HepG2 (cell line): ENCODE data around the gene GNB4. TPM values are rescaled to one million over a fixed set of nuclear protein-coding genes. Genes with fewer than 3 reads are reported as not detected.

Experiments
- BCLAF1 ChIP-seq: fragments of 450-650 bp; IDR thresholded peaks from 2 replicates; pipeline ENCODE4 v1.6.1; 2017; ENCODE audit warnings: mild to moderate bottlenecking
- CCDC6 ChIP-seq: sonication (generic); formaldehyde crosslinking; IDR thresholded peaks from 2 replicates; pipeline ENCODE4 v1.8.1; 2022; ENCODE audit warnings: mild to moderate bottlenecking, missing genetic modification reagents, moderate library complexity
- CREM ChIP-seq, 2 experiments: sonication (generic) in 1 of 2; formaldehyde crosslinking in 1 of 2; IDR thresholded peaks; 2 replicates each; pipeline versions ENCODE4 v1.4.0 to v1.6.1; 2016 to 2020; ENCODE audit warnings: antibody characterized with exemption in 1 of 2, mild to moderate bottlenecking in 1 of 2, missing genetic modification reagents in 1 of 2
- GPN1 ChIP-seq: sonication (generic); formaldehyde crosslinking; IDR thresholded peaks from 2 replicates; pipeline ENCODE4 v1.5.1; 2020; ENCODE audit warnings: missing genetic modification reagents, borderline replicate concordance
- IRF1 ChIP-seq: sonication (generic); formaldehyde crosslinking; IDR thresholded peaks from 2 replicates; pipeline ENCODE4 v1.4.0; 2020; ENCODE audit warnings: low read depth, mild to moderate bottlenecking, missing genetic modification reagents
- ISL2 ChIP-seq: sonication (generic); formaldehyde crosslinking; IDR thresholded peaks from 2 replicates; pipeline ENCODE4 v1.5.0; 2020; ENCODE audit warnings: missing genetic modification reagents
- KLF15 ChIP-seq: sonication (generic); formaldehyde crosslinking; IDR thresholded peaks from 2 replicates; pipeline ENCODE4 v1.8.1; 2023; ENCODE audit warnings: borderline replicate concordance, mild to moderate bottlenecking, inconsistent platforms, missing genetic modification reagents, mixed read lengths
- MZF1 ChIP-seq: sonication (generic); formaldehyde crosslinking; IDR thresholded peaks from 2 replicates; pipeline ENCODE4 v1.8.1; 2023; ENCODE audit warnings: mild to moderate bottlenecking, missing genetic modification reagents, borderline replicate concordance
- NKX3-1 ChIP-seq: sonication (generic); formaldehyde crosslinking; IDR thresholded peaks from 2 replicates; pipeline ENCODE4 v1.5.0; 2020; ENCODE audit warnings: missing genetic modification reagents
- NRL ChIP-seq: sonication (generic); formaldehyde crosslinking; IDR thresholded peaks from 2 replicates; pipeline ENCODE4 v1.5.0; 2020; ENCODE audit warnings: missing genetic modification reagents, mild to moderate bottlenecking, moderate library complexity, borderline replicate concordance
- RELA ChIP-seq: sonication (generic); formaldehyde crosslinking; IDR thresholded peaks from 2 replicates; pipeline ENCODE4 v1.4.0; 2020; ENCODE audit warnings: missing genetic modification reagents
- TBX3 ChIP-seq: fragments of 450-650 bp; IDR thresholded peaks from 2 replicates; pipeline ENCODE4 v1.6.1; 2017; ENCODE audit warnings: antibody characterized with exemption, mild to moderate bottlenecking, inconsistent platforms, borderline replicate concordance
- ZKSCAN8 ChIP-seq: IDR thresholded peaks from 2 replicates; pipeline ENCODE4 v1.6.1; 2016; ENCODE audit warnings: borderline replicate concordance, missing genetic modification reagents, missing compliant biosample characterization
- ZNF18 ChIP-seq: sonication (generic); formaldehyde crosslinking; IDR thresholded peaks from 2 replicates; pipeline ENCODE4 v1.8.0; 2022; ENCODE audit warnings: mild to moderate bottlenecking, missing genetic modification reagents; ENCODE audit not compliant: insufficient replicate concordance
- ZNF547 ChIP-seq: sonication (generic); formaldehyde crosslinking; IDR thresholded peaks from 2 replicates; pipeline ENCODE4 v1.5.1; 2020; ENCODE audit warnings: mild to moderate bottlenecking, missing genetic modification reagents
- ZNF619 ChIP-seq: sonication (generic); formaldehyde crosslinking; IDR thresholded peaks from 2 replicates; pipeline ENCODE4 v1.4.0; 2020; ENCODE audit warnings: mild to moderate bottlenecking, missing genetic modification reagents
- ZNF709 ChIP-seq: sonication (generic); formaldehyde crosslinking; IDR thresholded peaks from 2 replicates; pipeline ENCODE4 v1.5.0; 2020; ENCODE audit warnings: mild to moderate bottlenecking, missing genetic modification reagents
- polyA plus RNA-seq, 8 experiments: library from polyadenylated mRNA; depleted of rRNA in 3 of 8; stranded (reverse) in 7 of 8; unstranded in 1 of 8; fragments of >200 nt; fragmentation: Illumina TruSeq in 4 of 8; extraction: Trizol in 4 of 8; gene quantifications; 2 replicates each; pipeline versions ENCODE4 v1.2.1 to v1.2.3, GENCODE V29; 2011 to 2016; ENCODE audit warnings: low read depth in 4 of 8, missing spikeins in 1 of 8, mixed read lengths in 1 of 8; ENCODE audit not compliant: insufficient read depth in 1 of 8
- total RNA-seq, 5 experiments: library from RNA; depleted of rRNA; stranded (reverse); fragments of >200 nt; fragmentation: Illumina TruSeq; extraction: Trizol; gene quantifications; 2 replicates each; pipeline ENCODE4 v1.2.3, GENCODE V29; 2016; ENCODE audit warnings: low read depth in 1 of 5
- TF ChIP-seq, protein P1 (sequence below): sonication (generic); formaldehyde crosslinking; IDR thresholded peaks from 2 replicates; pipeline ENCODE4 v1.8.1; 2022; ENCODE audit warnings: low read depth, mild to moderate bottlenecking, missing genetic modification reagents
- TF ChIP-seq, protein P2 (sequence below): sonication (generic); formaldehyde crosslinking; IDR thresholded peaks from 2 replicates; pipeline ENCODE4 v1.5.1; 2020; ENCODE audit warnings: missing genetic modification reagents, mild to moderate bottlenecking, borderline replicate concordance

GNB4 gene
- total and polyA plus RNA-seq, 2 of the 13 experiments (the other 11 are each of a cell fraction or from before 2014, with no cell fraction given): 0.07 to 0.13 TPM

GRCh38 chr3:179347345-179348194 lies 103.7 kb downstream of the GNB4 start, which contains the start of gene MFN1 (continued):
- TF ChIP-seq, protein P1, sequence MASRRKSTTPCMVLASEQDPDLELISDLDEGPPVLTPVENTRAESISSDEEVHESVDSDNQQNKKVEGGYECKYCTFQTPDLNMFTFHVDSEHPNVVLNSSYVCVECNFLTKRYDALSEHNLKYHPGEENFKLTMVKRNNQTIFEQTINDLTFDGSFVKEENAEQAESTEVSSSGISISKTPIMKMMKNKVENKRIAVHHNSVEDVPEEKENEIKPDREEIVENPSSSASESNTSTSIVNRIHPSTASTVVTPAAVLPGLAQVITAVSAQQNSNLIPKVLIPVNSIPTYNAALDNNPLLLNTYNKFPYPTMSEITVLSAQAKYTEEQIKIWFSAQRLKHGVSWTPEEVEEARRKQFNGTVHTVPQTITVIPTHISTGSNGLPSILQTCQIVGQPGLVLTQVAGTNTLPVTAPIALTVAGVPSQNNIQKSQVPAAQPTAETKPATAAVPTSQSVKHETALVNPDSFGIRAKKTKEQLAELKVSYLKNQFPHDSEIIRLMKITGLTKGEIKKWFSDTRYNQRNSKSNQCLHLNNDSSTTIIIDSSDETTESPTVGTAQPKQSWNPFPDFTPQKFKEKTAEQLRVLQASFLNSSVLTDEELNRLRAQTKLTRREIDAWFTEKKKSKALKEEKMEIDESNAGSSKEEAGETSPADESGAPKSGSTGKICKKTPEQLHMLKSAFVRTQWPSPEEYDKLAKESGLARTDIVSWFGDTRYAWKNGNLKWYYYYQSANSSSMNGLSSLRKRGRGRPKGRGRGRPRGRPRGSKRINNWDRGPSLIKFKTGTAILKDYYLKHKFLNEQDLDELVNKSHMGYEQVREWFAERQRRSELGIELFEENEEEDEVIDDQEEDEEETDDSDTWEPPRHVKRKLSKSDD (CRISPR knock-in tag): peak; percentile 22; the same call in 1 of the 2 replicates
- TF ChIP-seq CCDC6 (CRISPR knock-in tag) (peak; percentile 75), RELA (peak; percentile 79), ZNF709 (CRISPR knock-in tag) (peak; percentile 75; the same call in 1 of the 2 replicates), ISL2 (CRISPR knock-in tag) (peak; percentile 45; the same call in 1 of the 2 replicates), TBX3 (no peak), MZF1 (CRISPR knock-in tag) (no peak), CREM (IDR thresholded peaks at IDR 0.05) (peak; percentile 84), CREM (CRISPR knock-in tag; IDR thresholded peaks at IDR 0.05) (no peak), ZNF547 (CRISPR knock-in tag) (0 out of 2 replicates have a peak, but pooled peaks have one; percentile 41), IRF1 (CRISPR knock-in tag) (no peak), GPN1 (CRISPR knock-in tag) (no peak), ZKSCAN8 (no peak), NRL (CRISPR knock-in tag) (peak; percentile 33; the same call in 1 of the 2 replicates), NKX3-1 (no peak), ZNF18 (CRISPR knock-in tag) (peak; percentile 91), KLF15 (peak; percentile 44; the same call in 1 of the 2 replicates), BCLAF1 (no peak), ZNF619 (CRISPR knock-in tag) (no peak)
- TF ChIP-seq, protein P2, sequence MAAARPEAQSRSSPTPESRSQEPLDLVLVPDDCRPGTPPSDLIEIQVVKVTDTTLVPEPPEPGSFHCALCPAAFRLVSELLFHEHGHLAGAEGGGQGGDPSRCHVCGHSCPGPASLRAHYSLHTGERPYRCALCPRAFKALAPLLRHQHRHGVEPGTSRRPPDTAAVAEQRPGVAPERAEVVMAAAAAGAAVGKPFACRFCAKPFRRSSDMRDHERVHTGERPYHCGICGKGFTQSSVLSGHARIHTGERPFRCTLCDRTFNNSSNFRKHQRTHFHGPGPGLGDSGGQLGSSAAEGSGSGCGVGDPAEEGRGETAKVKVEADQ: no peak
